Right forelimb (tissue), 1 donor: ENCODE measurements around the gene KCNIP4.
"Not testable (repeated sequence)": the region's sequence is repeated elsewhere in the genome, so short reads cannot be mapped to it uniquely, and the experiment has no call there.

ENCODE experiments used
- DNase-seq: peaks from one replicate; pipeline ENCODE4 v3.0.0-alpha.2; 2018

The KCNIP4 gene

DNA sequence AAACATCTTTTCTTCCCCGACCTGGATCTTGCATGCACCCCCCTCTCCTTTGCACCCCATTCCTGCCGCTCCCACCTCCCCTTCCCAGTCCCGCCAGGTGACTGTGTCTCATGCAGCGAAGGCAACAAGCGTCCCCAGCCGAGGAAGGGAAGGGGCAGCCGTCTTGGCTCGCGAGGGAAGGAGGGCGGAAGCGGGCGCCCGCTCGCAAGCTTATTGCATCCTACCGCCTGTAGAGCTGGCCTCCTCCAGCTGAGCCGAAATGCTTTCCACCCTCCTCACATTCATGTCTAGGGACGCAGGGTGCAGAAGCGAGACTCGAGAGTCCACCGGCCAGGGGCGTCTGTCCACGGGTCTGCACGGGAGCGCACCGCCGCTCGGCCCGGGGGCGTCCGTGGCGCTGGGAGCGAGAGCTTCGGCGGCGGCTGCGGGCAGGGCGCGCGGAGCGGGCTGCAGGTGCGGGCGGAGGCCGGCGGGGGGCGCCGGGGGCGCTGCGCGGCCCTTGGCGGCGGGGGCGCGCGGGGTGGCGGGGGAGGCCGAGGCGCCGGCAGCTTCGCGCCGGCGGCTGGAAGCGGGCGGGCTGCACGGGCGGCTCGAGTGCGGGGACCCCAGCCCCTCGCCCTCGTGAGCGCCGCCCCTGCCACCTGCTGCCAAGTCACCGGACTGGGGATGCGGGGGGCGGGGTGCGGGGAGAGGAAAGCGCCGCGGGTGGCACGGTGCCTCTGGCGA, at the start of gene KCNIP4:
Gene KCNIP4, minus strand, starts transcription at position 426 of the 726 bp plus-strand sequence.
- DNase-seq: peak; percentile 51

DNA sequence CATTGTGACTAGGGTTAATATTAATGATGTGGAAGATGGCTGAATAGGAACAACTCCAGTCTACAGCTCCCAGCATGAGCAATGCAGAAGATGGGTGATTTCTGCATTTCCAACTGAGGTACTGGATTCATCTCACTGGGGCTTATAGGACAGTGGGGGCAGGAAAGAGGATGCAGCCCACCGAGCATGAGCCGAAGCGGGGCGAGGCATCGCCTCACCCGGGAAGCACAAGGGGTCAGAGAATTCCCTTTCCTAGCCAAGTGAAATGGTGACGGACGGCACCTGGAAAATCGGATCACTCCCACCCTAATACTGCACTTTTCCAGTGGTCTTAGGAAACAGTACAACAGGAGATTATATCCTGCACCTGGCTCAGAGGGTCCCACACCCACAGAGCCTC, 48.0 kb upstream of the KCNIP4 start:
- not testable (repeated sequence) for DNase-seq

DNA sequence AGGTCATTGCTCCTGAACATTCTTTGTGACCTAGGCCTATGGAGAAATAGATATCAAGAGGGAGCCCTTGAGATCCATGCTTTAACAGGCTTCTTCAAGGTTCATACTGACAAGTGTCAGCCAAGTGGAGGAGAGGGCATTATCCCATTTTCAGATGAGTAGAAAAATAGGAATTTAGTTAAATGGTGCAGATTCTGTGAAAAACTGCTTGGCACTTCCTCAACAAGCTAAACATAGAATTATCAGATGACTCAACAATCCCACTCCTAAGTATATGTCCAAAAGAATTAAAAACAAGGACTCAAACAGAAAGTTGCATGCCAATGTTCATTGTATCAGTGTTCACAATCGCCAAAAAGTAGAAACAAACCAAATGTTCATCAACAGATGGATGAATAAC, 43.8 kb upstream of the KCNIP4 start:
- no peak for DNase-seq

DNA sequence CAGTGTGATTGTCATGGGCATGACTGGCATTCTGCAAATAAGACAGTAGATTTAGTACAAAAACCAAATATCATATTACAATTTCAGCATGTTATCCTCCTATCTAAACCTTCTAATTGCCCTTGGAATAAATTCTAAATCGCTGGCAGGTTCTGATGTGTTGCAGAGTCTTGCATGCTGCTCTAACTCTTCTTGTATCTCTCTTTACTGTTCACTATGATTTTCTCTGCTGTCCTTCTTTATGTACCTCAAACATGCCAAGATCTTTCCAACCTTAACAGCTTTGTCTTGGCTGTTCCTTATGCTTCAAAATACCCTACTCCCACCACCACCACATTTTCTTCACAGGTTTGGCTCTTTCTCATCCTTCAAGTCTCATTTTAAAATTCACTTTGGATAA, 43.0 kb upstream of the KCNIP4 start:
- no peak for DNase-seq

DNA sequence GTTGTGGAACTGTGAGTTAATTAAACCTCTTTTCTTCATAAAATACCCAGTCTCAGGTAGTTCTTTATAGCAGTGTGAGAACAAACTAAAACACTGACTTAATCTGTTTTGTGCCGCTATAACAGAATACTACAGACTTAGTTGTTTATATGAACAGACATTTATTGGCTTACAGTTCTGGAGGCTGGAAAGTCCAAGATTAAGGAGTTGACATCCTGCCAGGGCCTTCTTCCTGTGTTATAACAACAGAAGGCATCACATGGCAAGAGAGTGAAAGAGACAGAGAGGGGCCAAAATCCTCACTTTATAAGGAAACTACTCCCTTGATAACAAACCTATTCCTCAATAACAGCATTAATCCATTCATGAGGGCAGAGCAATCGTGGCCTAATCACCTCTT, 42.5 kb upstream of the KCNIP4 start:
- no peak for DNase-seq

DNA sequence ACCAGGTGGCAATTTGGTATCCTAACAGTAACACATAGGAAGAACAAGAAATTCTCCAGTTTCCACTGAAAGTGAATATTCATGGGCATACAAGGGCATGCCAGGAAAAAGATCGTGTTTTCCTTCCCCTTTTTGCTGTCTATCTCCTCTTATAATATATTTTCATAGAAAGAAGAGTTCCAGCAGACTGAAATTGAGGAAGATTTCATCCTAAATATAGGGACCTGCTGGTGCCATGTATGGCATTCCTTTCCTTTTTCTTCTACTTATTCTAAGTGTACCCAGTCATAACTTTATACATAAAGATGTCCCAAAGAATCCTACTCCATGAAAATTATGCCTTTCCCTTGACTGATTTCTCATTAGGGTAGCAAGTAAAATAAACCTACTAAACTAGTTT, 40.8 kb upstream of the KCNIP4 start:
- DNase-seq: no peak

DNA sequence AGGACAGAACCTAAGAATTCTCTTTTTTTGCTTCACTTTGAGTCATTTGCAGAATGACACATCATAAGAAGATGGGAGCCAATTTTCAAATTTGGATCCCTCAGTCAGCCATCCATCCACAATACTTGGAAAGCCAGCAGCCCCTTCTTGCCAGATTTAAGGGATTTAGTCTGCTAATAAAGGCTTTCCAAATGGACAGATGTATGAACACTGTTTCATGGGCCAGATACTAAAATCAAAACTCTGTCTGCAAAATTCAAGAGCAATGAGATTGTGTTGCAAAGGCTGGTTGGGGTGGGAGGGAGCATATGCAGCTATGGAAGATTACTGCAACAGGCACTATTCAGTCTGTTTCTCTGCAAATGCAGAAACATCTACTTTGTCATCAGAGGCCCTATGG, 37.7 kb upstream of the KCNIP4 start:
- DNase-seq: no peak

DNA sequence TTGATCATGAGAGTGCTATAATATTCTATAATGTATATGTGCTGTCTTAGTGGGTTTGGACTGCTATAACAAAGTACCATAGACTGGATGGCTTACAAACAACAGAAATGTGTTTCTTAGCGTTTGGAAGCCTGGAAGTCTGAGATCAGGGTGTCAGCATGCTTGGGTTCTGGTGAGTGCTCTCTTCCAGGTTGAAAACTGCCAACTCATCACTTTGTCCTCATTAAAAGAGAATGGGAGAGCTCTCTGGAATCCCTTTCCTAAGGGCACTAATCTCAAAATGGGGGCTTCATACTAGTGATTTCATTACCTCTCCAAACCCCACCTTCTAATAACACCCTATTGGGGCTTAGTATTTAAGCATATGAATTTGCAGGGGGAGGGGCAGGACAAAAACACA, 33.5 kb upstream of the KCNIP4 start:
- no peak for DNase-seq

DNA sequence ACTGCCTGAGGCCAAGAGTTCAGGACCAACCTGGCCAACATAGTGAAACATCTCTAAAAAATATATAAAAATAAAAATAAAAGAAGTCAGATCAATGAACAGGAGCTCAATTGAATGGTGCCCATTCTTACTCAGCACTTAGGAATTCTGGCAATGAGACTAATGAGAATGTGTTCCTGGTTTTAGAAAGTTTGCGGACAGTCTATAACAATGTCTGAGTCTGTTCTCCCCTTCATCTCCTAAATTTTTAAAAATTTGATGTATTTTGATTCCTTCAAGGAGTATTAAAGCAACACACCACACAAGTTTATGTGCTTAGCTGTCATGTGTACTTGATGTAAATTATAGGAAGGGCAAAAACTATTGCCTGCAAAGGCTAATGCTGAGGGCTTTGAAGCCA, 30.6 kb upstream of the KCNIP4 start:
- DNase-seq: no peak

DNA sequence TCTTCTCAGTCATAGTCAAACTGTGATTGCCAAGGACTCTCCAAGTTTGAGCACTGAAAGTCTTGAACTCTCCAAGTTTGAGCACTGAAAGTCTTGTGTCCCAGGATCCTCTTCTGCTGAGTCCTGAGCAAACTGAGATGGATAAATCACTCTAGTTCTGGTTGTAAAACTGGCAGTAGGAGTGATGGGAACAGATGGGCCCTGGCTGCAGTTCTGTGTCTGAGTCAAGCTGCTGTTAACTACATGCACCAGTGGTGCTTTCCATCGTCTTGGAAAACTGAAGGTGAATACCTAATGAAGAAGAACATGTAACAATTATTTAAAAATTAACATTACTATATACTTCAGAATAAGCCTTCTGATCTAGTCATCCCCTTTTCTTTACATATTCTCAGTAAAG, 27.6 kb upstream of the KCNIP4 start:
- DNase-seq: no peak

DNA sequence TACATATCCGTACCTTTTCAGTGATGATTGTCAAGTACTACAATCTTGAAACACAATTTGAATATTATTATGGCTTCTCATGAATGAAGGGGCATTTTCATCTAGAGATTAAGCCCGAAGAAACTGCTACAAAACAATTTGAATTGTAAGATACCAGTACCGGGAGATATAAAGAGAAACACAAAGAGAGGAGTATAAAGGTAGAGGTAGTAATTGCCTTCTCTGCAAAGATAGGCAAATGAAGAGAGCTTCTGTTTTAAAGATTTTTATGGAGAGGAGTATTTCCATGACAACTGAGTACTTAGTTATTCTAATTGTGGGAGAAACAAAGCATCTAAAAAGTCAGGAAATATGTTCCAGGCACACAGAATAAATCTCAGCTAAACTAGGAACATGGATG, 25.3 kb upstream of the KCNIP4 start:
- DNase-seq: no peak

DNA sequence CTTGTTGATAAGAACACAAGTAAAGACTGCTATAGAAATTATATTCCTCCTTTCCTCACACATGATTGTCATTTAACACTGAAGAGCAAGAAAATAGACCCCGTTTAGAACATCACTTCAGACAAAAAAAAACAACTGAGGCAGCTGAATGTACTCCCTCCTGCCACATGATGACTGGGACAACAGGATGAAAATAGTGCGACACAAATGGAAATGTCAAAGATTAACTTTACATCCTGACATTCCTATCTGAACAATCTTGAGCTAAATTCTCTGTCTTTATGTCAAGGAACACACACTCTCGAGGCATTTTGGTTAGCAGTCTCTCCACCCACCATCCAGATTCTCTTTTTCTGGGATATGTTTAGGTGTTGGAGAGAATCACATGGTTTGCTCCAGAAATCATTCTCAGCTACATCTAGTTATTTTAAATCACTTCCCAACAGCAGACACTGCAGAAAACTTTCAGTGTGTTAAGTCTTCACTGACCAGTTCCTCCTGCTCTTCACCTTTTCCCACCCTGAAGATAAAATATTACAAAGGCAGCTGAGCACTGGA, 16.3 kb upstream of the KCNIP4 start:
- DNase-seq: no peak

DNA sequence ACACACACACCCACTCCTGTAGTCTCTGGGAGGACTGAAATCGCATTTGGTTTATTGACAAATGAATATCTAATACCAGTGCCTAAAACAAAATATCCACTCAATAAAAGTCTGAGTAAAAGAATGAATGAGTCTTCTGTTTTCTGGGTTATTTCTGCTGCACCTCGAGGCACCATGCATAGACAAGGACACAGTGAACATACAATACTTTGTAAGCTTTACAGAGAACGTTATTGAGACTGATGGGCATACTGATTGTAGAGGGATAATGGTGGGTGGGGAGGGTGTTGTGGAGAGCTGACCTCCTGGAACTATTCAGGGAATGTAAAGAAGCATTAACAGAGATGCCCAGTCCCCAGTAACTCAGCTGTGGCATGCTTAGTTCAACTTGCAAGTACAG, 14.1 kb upstream of the KCNIP4 start:
- no peak for DNase-seq

DNA sequence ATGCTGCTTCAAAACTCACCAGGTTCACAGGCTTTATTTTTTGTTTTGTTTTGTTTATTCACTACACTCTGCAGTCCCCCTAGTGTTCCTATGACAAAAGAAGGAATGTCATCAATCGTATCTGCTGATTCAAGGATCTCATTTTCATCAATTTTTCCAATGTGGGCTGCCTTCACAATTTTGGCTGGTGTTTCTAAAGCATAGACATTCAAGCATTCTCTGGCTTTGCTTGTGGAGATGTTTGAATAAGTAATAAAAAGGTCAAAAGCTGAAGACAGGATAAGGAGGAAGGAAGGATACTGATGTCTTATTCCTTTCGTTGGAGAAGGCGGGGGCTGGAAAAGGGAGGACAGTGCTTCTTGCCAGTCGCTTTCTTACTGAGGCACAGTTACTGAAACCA, 12.2 kb upstream of the KCNIP4 start:
- DNase-seq: no peak

DNA sequence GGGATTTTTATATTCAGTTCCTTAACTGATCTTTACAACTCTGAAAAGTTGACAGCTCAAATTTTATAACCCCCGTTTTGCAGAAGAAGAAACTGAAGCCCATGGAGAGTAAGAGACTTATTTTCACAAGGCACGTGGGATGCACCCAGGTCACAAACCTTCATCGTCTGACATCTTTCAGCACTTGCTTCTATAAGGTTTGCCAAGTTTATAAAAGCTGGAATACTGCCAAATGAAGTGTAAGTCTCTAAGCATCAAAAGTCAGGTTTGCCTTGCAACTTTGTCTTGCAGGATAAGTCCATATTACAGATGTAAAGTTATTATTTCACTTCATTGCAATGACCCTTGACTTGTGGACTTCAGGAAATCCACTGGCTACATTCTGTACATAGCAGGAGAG, 6.3 kb upstream of the KCNIP4 start:
- DNase-seq: no peak

DNA sequence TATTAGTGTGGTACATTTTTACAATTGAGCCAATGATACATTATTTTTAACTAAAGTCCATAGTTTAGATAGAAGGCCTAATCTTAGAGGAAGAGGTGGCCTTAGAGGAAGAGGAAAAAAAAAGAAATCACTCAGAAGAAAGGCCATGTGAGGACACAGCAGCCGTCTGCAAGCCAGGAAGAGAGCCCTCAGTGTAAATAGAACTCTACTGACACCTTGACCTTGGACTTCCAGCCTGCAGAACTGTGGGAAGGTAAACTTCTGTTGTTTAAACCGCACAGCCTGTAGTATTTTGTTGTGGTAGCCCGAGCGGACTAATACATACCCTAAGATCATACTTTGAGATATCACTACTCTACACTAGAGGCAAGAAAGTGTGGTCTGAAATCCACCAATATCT, 5.1 kb upstream of the KCNIP4 start:
- no peak for DNase-seq

DNA sequence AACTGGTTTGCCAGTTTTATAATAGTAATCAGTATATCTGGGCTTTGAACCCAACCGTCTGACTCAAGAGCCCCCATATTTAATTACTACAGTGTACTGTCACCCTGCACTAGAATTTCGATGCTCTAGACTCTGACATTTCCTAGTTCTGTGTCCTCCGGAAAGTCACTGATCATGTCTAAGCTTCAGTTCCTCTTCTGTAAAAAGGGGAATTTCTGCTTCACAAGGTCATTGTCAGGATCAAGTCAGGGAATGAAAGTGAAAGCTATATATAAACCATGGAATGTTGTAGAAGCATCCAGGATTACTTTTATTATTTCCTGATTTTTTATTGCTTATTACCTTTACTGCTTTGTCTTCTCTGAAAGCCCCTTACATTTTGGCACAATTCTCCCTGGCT, 4.0 kb upstream of the KCNIP4 start:
- no peak for DNase-seq

DNA sequence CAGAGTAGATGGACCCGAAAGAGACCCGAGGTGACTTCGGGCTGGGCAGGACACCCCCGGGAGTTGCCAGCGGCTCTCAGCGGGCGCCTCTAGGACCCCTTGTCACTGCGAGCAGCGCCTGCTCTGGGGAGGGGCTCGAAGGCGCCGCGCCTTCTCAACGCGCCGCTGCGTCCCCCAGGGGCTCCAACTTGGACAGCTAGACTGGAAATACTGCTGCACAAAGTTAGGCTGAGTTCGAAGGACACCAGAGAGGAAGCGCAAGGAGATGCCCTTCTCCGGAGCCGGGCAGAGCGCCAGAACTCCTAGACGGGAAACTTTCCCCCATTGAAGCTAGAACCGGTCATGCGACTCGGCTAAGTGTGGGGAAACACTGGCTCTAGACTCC, 493 bp upstream of the KCNIP4 start:
- DNase-seq: no peak

DNA sequence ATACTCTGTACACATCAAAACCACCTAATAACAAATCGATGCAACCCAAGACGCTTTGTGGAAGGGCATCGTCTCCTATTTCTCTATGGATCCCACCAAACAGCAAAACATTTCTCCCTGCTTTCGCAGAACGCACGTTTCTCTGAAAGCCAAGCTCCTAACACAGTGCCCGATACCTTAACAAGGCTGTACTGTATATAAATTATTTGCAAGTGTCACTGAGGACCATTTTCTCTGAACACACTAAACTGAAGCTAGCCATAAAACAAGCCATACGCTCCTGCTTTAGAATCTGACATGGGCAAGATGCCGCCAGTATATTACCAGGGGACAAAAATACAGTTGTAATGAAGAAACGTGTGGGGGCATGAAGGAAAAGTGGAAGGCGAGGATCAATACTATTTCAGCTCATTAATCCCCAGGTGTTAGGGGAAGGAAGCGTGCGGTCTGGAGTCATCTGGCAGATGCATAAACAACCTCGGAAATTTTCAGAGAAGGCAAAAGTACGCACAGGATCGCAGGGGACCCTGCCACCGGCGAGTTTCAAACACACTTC, 703 bp downstream of the KCNIP4 start:
- DNase-seq: no peak

DNA sequence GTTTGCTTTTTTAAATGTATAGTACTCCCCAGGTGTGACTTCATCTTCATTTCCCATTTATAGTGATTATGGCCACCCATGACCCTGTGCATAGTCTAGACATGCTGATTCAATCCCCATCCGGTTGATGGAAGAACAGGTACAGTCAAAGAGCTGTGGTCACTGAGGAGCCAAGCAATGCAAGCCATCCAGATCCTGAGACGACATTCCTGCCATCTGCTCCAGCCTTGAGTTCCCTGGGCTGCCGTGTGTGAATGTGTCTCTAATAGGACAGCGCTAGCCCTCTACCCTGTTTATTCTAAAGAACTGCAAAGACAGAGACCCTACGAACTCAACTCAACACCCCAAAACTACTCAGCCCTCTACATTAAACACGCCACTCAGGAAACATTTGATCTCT, 1.7 kb downstream of the KCNIP4 start:
- no peak for DNase-seq

DNA sequence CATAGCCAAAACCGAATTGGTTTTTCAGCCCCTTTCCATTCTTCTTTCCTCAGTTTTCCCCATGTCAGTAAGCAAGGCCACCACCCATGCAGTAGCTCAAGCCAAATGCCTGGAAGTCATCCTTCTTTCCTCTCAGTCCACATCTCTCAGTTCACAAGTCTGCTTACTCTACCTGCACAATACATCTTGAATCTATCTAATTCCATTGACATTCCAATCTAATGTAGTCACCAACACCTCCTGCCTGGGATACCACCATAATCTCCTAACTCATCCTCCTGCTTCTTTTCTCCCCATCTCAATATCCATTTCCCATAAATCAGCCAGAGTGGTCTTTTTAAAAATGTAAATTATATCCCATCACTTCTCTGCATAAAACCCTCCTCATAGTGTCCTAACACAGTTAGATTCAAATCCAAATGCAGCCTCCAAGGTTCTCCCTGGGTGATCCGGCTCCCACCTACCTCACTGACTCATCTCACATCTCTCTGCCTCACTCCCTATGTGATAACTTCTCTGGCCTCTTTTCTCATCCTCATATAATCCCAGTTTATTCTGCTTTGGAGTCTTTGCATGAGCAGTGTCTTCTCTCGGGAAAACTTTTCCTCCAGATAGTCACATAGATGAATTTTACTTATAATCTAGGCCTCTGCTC, 26.9 kb downstream of the KCNIP4 start:
- DNase-seq: no peak

DNA sequence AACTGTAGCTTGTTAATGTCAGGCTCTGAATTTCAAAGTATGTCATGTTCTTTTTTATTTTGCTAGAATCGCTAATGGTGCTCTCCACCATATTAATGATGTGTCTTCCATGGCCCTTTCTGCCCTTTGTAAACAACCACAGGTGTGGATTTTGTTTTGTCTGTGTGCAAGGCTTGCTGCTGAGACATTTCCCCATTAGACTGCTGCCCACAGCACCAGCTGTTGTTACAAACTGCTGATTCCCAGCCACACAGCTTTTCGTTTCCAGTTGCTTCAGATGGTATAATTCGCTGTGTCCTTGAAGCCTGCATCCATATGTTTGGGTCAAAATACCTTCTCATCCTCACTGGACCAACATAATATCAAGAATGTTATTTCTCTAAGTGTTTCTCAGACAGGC, 32.8 kb downstream of the KCNIP4 start:
- DNase-seq: no peak

DNA sequence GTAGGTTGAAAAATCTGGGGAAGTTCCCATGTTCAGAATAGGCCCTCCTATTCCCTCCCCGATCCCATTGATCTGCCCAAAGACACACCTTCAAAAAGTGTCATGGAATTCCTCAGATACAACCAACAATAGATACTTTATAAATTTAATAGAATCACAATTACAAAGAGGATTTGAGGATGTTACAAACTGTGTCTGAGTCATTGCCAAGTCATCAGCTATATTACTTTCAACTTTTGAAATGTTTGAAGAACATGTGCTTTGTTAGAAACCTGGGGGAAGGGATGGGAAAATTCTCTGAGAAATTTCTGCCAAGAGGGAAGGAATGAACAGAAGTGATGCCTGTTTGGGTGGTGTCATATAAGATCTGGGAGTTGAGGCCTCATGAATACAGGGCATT, 46.7 kb downstream of the KCNIP4 start:
- no peak for DNase-seq

DNA sequence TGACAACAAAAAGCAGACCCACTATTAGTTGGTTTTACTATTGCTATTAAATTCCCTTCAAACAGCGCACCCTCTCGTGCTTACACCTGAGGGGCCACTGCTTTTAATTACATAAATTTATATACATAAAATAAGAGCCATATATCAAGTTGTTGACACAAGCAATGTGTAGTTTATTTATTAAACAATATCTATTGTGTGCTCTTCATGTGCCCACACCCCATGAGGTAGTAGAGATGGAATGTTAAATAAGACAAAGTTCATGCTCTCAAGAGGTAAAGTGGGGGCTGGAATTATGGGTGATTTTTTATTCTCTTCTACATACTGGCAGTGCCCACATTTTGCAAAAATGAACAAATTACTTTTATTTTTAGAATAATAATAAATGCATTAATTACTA, 47.3 kb downstream of the KCNIP4 start:
- DNase-seq: no peak
